Mesenchymal stem cell (in vitro differentiated cells and primary cell): ENCODE data around the gene IL24.

Experiments used
- DNase-seq: peaks from one replicate; pipeline ENCODE4 v3.0.0-alpha.2; 2013
- H2AFZ ChIP-seq: one replicate; pipeline ENCODE4 v1.6.1; 2013; ENCODE audit warnings: low read depth, mild to moderate bottlenecking, control low read depth, inconsistent platforms, low read length, moderate library complexity
- H2AK5ac ChIP-seq: 2 replicates; pipeline ENCODE4 v1.6.1; 2013; ENCODE audit warnings: low read length, moderate library complexity, mild to moderate bottlenecking, inconsistent platforms; ENCODE audit not compliant: severe bottlenecking
- H2BK120ac ChIP-seq: one replicate; pipeline ENCODE4 v1.6.1; 2013; ENCODE audit warnings: low read depth, mild to moderate bottlenecking, inconsistent platforms, low read length, moderate library complexity
- H2BK12ac ChIP-seq, 2 experiments: one replicate each; pipeline ENCODE4 v1.6.1; 2013; ENCODE audit warnings: inconsistent platforms in 2 of 2, low read length in 2 of 2, mild to moderate bottlenecking in 2 of 2, moderate library complexity in 2 of 2, control low read depth in 1 of 2
- H2BK15ac ChIP-seq: one replicate; pipeline ENCODE4 v1.6.1; 2013; ENCODE audit warnings: mild to moderate bottlenecking, low read depth, inconsistent platforms; ENCODE audit not compliant: poor library complexity, severe bottlenecking
- H2BK5ac ChIP-seq: 2 replicates; pipeline ENCODE4 v1.6.1; 2013; ENCODE audit warnings: low read depth, mild to moderate bottlenecking, low read length, control low read depth, inconsistent platforms; ENCODE audit not compliant: poor library complexity, severe bottlenecking
- H3K14ac ChIP-seq, 2 experiments: one replicate each; pipeline ENCODE4 v1.6.1; 2013; ENCODE audit warnings: inconsistent platforms in 2 of 2, low read length in 2 of 2, control low read depth in 1 of 2, mild to moderate bottlenecking in 1 of 2, moderate library complexity in 1 of 2
- H3K18ac ChIP-seq, 2 experiments: one replicate each; pipeline ENCODE4 v1.6.1; 2013; ENCODE audit warnings: inconsistent platforms in 2 of 2, low read length in 2 of 2, control low read depth in 1 of 2, low read depth in 1 of 2, mild to moderate bottlenecking in 1 of 2
- H3K23ac ChIP-seq, 2 experiments: one replicate each; pipeline ENCODE4 v1.6.1; 2013; ENCODE audit warnings: inconsistent platforms in 2 of 2, low read length in 2 of 2, mild to moderate bottlenecking in 2 of 2, moderate library complexity in 2 of 2, control low read depth in 1 of 2
- H3K27ac ChIP-seq: 2 replicates; pipeline ENCODE4 v1.5.1; 2013; ENCODE audit warnings: mild to moderate bottlenecking, moderate library complexity, low read length, control low read depth, inconsistent platforms; ENCODE audit not compliant: poor library complexity, severe bottlenecking
- H3K27me3 ChIP-seq, 2 experiments: 2 replicates each; pipeline versions ENCODE4 v1.6.1 to v1.7.0; 2013; ENCODE audit warnings: low read length in 2 of 2, mild to moderate bottlenecking in 2 of 2, moderate library complexity in 2 of 2, control low read depth in 1 of 2, inconsistent platforms in 1 of 2; ENCODE audit not compliant: control insufficient read depth in 1 of 2, insufficient read depth in 1 of 2
- H3K36me3 ChIP-seq, 2 experiments: 2 replicates each; pipeline versions ENCODE4 v1.6.1 to v1.7.0; 2013; ENCODE audit warnings: low read length in 2 of 2, control low read depth in 1 of 2, inconsistent platforms in 1 of 2, low read depth in 1 of 2, mild to moderate bottlenecking in 1 of 2; ENCODE audit not compliant: insufficient read depth in 2 of 2, control insufficient read depth in 1 of 2
- H3K4ac ChIP-seq, 2 experiments: one replicate each; pipeline ENCODE4 v1.6.1; 2013; ENCODE audit warnings: inconsistent platforms in 2 of 2, low read length in 2 of 2, mild to moderate bottlenecking in 2 of 2, moderate library complexity in 2 of 2, control low read depth in 1 of 2, low read depth in 1 of 2
- H3K4me1 ChIP-seq: 2 replicates; pipeline ENCODE4 v1.6.1; 2013; ENCODE audit warnings: low read depth, low read length, control low read depth; ENCODE audit not compliant: control insufficient read depth, insufficient read depth
- H3K4me2 ChIP-seq: 2 replicates; pipeline ENCODE4 v1.6.1; 2013; ENCODE audit warnings: low read length, mild to moderate bottlenecking, inconsistent platforms; ENCODE audit not compliant: poor library complexity, severe bottlenecking
- H3K4me3 ChIP-seq, 2 experiments: 2 replicates each; pipeline versions ENCODE4 v1.5.1 to v1.7.0; 2013; ENCODE audit warnings: low read length in 2 of 2, mild to moderate bottlenecking in 2 of 2, control low read depth in 1 of 2, low read depth in 1 of 2; ENCODE audit not compliant: insufficient read depth in 1 of 2
- H3K79me1 ChIP-seq: replicated peaks from 2 replicates; pipeline ENCODE4 v1.6.1; 2013; ENCODE audit warnings: mild to moderate bottlenecking, control low read depth, low read length, inconsistent platforms; ENCODE audit not compliant: poor library complexity, severe bottlenecking
- H3K9ac ChIP-seq: 2 replicates; pipeline ENCODE4 v1.7.0; 2013; ENCODE audit warnings: mild to moderate bottlenecking, low read length, moderate library complexity
- H3K9me3 ChIP-seq: 2 replicates; pipeline ENCODE4 v1.7.0; 2013; ENCODE audit warnings: mild to moderate bottlenecking, low read length; ENCODE audit not compliant: control insufficient read depth
- H4K8ac ChIP-seq: one replicate; pipeline ENCODE4 v1.6.1; 2013; ENCODE audit warnings: inconsistent platforms, mild to moderate bottlenecking, low read length, moderate library complexity
- H4K91ac ChIP-seq: one replicate; pipeline ENCODE4 v1.6.1; 2013; ENCODE audit warnings: mild to moderate bottlenecking, low read length, inconsistent platforms
- WGBS: methylation state at CpG from one replicate; pipeline ENCODE4 v1.1.7; 2013; ENCODE audit warnings: mixed read lengths; 5-methylcytosine and 5-hydroxymethylcytosine counted together

IL24 gene

DNA sequence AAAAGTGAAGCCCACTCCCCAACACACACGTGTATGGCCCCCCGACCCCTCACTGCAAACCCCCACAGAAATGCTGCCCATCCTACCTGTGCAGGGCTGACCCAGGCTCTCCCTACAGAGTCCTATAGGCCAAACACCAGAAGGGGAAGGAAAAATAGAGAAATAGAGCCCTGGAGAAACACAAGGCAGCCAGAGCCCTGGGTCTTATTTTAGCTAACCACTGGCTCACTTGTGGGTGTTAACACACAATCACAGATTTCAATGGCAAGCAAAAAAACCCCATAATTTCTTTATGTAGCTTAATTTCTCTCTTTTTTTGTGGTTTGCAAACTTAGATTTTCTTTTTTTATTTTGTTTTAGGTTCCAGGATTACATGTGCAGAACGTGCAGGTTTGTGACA lies 50.0 kb downstream of the IL24 start:
- Histone ChIP-seq H2BK15ac (no peak overlapping the region), H3K27ac (no peak overlapping the region), H3K79me1 (no peaks in the 10 kb centered on the region), H3K9ac (no peak overlapping the region), H4K91ac (no peak overlapping the region), H3K9me3 (peaks cover 8% of the 10 kb centered on the region), H2BK12ac (no peak overlapping the region), H3K4ac (no peak overlapping the region), H2AFZ (no peak overlapping the region), H3K4me3 (no peak overlapping the region), H3K14ac (no peak overlapping the region), H3K27me3 (peaks cover 7 to 76% of the 10 kb centered on the region in 2 experiments), H2AK5ac (no peak overlapping the region), H2BK120ac (no peak overlapping the region), H3K4me2 (no peak overlapping the region), H2BK5ac (no peak overlapping the region), H3K18ac (no peak overlapping the region), H4K8ac (no peak overlapping the region), H3K4me1 (peaks cover 10% of the 10 kb centered on the region), H3K23ac (no peak overlapping the region), H3K36me3 (no peaks in the 10 kb centered on the region)
- WGBS, result 100% methylated on average over 1 of the region's 3 CpGs
- DNase-seq, result no peak

DNA sequence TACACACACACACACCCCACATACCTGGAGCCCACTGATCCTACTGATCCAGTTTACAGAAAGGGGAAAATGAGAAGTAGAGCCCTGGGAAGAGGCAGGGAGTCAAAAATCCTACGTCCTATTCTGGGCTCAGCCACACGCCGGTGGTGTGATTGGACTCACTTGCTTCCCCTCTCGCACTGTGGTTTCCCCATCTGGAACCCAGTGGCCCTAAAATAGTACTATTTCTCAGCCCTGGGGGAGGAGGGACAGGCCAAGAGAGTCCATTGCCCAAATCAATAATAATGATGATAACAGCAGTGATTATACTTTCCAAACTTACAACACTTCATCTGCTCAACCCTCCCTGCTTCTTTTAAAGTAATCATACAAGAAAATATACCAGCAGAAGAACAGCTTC lies 52.0 kb downstream of the IL24 start:
- Histone ChIP-seq H3K27me3 (peaks cover 7 to 65% of the 10 kb centered on the region in 2 experiments), H2BK120ac (no peak overlapping the region), H2BK15ac (no peak overlapping the region), H3K4ac (no peak overlapping the region), H2BK12ac (no peak overlapping the region), H3K36me3 (no peaks in the 10 kb centered on the region), H2AK5ac (no peak overlapping the region), H3K4me3 (no peak overlapping the region), H3K27ac (no peak overlapping the region), H4K91ac (no peak overlapping the region), H2BK5ac (no peak overlapping the region), H4K8ac (no peak overlapping the region), H3K9me3 (peaks cover 8% of the 10 kb centered on the region), H2AFZ (no peak overlapping the region), H3K14ac (no peak overlapping the region), H3K23ac (no peak overlapping the region), H3K4me1 (peaks cover 24% of the 10 kb centered on the region), H3K79me1 (no peaks in the 10 kb centered on the region), H3K9ac (no peak overlapping the region), H3K18ac (no peak overlapping the region), H3K4me2 (no peak overlapping the region)
- no peak for DNase-seq
- WGBS, result 86% methylated on average over 4 of the region's 4 CpGs

DNA sequence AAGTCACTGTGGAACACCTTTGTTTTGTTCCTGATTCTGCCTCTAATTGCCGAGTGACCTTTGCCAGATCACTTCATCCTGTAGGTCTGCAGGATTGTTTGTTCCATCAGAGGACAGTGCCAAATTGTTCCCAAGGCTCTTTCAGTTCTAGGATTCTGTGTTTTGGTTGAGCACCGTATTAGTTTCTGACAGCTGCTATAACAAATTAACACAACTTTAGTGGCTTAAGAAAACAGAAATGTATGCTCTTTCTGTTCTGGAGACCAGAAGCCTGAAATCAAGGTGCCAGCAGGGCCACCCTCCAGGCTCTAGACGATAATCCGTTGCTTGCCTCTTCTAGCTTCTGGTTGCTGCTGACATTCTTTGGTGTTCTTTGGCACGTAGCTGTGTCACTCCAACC lies 52.4 kb downstream of the IL24 start:
- H2BK120ac ChIP-seq, result no peak overlapping the region
- H3K4me2 ChIP-seq, result no peak overlapping the region
- H4K91ac ChIP-seq, result no peak overlapping the region
- no peak for DNase-seq
- no peak overlapping the region for H3K27ac ChIP-seq
- no peak overlapping the region for H3K9ac ChIP-seq
- H2BK15ac ChIP-seq, result no peak overlapping the region
- H3K27me3 ChIP-seq, result peaks cover 7 to 67% of the 10 kb centered on the region in 2 experiments
- H3K23ac ChIP-seq, result no peak overlapping the region
- H2AK5ac ChIP-seq, result peak overlapping the region; percentile 10
- no peak overlapping the region for H2AFZ ChIP-seq
- no peak overlapping the region for H4K8ac ChIP-seq
- no peak overlapping the region for H3K18ac ChIP-seq
- no peaks in the 10 kb centered on the region for H3K36me3 ChIP-seq
- H2BK12ac ChIP-seq, result no peak overlapping the region
- peaks cover 8% of the 10 kb centered on the region for H3K9me3 ChIP-seq
- H3K4me1 ChIP-seq, result peaks cover 25% of the 10 kb centered on the region
- H2BK5ac ChIP-seq, result no peak overlapping the region
- H3K4ac ChIP-seq, result no peak overlapping the region
- H3K4me3 ChIP-seq, result no peak overlapping the region
- no peaks in the 10 kb centered on the region for H3K79me1 ChIP-seq
- WGBS, result 71% methylated on average over 5 of the region's 5 CpGs
- H3K14ac ChIP-seq, result no peak overlapping the region

DNA sequence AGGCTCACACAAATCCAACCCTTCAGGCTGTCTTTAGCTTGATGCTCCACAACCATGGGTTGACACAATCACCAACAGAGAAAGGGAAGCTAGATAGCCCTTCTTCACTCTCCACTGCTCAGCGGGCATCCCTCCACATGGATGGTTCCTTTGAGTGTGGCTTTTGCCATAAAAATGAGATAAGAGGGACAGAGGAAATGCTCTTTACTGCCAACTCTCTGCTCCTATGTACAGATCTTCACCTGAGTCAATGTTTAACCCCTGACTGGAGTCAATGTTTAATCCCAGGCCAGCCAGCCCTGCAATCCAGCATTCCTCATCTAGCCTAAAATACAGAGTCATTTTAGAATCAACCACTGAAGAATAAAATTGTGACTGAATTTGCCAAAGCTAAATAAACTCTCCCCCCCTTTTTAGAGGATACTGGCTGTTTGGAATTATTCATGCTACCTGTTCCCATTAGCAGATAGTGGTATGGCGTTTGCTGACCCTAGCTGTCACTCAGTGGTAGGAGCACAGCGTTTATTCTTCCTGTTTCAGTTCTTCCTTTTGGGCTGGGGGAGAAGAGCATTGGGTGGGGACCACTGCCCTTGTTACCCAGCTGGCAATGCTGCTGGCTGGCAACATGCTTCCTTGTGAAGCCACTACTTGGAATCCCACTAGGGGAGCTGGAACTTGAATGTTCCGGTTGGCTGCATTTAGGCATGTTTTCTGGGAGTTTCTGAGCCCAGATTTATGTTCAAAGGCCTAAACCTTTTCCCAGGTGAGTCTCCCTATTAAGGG lies 54.3 kb downstream of the IL24 start:
- Histone ChIP-seq H3K18ac (no peak overlapping the region), H2BK12ac (no peak overlapping the region), H3K36me3 (no peaks in the 10 kb centered on the region), H2BK120ac (no peak overlapping the region), H3K14ac (no peak overlapping the region), H2BK5ac (peak overlapping the region; percentile 57), H3K4me2 (peak overlapping the region; percentile 56), H3K79me1 (no peaks in the 10 kb centered on the region), H3K27me3 (peaks cover 0 to 65% of the 10 kb centered on the region in 2 experiments), H2AFZ (no peak overlapping the region), H4K91ac (no peak overlapping the region), H3K4me1 (peaks cover 27% of the 10 kb centered on the region), H3K9ac (no peak overlapping the region), H2AK5ac (peak overlapping the region; percentile 51), H2BK15ac (no peak overlapping the region), H3K9me3 (peaks cover 8% of the 10 kb centered on the region), H3K23ac (no peak overlapping the region), H3K27ac (peak overlapping the region; percentile 91), H3K4me3 (no peak overlapping the region), H4K8ac (no peak overlapping the region), H3K4ac (no peak overlapping the region)
- DNase-seq, result no peak
- WGBS, result 95% methylated on average over 4 of the region's 4 CpGs
